Fibroblast of lung (primary cell): Measurements from ENCODE around the gene C2orf42.
"Not testable (repeated sequence)": the region's sequence is repeated elsewhere in the genome, so short reads cannot be mapped to it uniquely, and the experiment has no call there.

ENCODE experiments used
- EZH2 ChIP-seq: IDR thresholded peaks from 2 replicates; pipeline ENCODE4 v1.5.1; 2012; ENCODE audit warnings: low read length, control low read depth, mild to moderate bottlenecking; ENCODE audit errors: missing control alignments
- TF ChIP-seq, protein P1 (sequence below), 2 donors: IDR thresholded peaks in 1 of 2; conservative IDR thresholded peaks in 1 of 2; 1 replicate in 1 of 2; 2 replicates in 1 of 2; pipeline ENCODE4 v1.5.1; 2011 to 2012; ENCODE audit warnings: low read length in 2 of 2, control low read depth in 1 of 2, inconsistent platforms in 1 of 2, low read depth in 1 of 2, mild to moderate bottlenecking in 1 of 2

DNA sequence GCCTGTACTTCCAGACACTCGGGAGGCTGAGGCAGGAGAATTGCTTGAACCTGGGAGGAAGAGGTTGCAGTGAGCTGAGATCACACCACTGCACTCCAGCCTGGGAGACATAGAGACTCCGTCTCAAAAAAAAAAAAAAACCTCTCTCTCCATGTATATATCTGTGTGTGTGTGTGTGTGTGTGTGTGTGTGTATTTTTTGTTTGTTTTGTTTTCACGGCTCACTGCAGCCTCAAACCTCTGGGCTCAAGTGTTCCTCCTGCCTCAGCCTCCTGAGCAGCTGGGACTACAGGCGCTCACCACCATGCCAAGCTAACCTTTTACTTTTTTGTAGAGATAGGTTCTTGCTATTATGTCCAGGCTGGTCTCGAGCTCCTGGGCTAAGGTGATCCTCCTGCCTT is 80.4 kb downstream of the C2orf42 start:
- not testable (repeated sequence) for TF ChIP-seq EZH2
- TF ChIP-seq, protein P1, sequence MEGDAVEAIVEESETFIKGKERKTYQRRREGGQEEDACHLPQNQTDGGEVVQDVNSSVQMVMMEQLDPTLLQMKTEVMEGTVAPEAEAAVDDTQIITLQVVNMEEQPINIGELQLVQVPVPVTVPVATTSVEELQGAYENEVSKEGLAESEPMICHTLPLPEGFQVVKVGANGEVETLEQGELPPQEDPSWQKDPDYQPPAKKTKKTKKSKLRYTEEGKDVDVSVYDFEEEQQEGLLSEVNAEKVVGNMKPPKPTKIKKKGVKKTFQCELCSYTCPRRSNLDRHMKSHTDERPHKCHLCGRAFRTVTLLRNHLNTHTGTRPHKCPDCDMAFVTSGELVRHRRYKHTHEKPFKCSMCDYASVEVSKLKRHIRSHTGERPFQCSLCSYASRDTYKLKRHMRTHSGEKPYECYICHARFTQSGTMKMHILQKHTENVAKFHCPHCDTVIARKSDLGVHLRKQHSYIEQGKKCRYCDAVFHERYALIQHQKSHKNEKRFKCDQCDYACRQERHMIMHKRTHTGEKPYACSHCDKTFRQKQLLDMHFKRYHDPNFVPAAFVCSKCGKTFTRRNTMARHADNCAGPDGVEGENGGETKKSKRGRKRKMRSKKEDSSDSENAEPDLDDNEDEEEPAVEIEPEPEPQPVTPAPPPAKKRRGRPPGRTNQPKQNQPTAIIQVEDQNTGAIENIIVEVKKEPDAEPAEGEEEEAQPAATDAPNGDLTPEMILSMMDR (conservative IDR thresholded peaks at IDR 0.05 in 1 of 2, IDR thresholded peaks at IDR 0.05 in 1 of 2; ENCODE audit: low read depth in 1 of 2, low read length in 2 of 2), result not testable (repeated sequence)
